Activated CD4-positive, alpha-beta memory T cell treated with anti-CD3 and anti-CD28 coated beads for 36 hours (primary cell): Measurements from ENCODE around the gene TMEM82. TPM values are rescaled to one million over a fixed set of nuclear protein-coding genes. Genes with fewer than 3 reads are reported as not detected.

ENCODE experiments used
- CTCF ChIA-PET: fragments of 350-600 bp; sonication (Branson Sonifier 250); formaldehyde crosslinking; loops from one replicate; lab custom pipeline; 2021; ENCODE audit warnings: antibody characterized with exemption, inconsistent platforms; lab: Charles Lee
- POLR2A ChIA-PET: fragments of 350-600 bp; sonication (Branson Sonifier 250); formaldehyde crosslinking; loops from one replicate; lab custom pipeline; 2021; ENCODE audit warnings: antibody characterized with exemption; lab: Charles Lee
- DNase-seq: peaks from one replicate; pipeline ENCODE4 v3.0.0-alpha.2; 2020
- H3K27ac Mint-ChIP-seq: one replicate; pipeline ENCODE4 v1.8.0; 2021; ENCODE audit warnings: mixed read lengths
- H3K27me3 Mint-ChIP-seq: one replicate; pipeline ENCODE4 v1.8.0; 2021; ENCODE audit warnings: mixed read lengths
- H3K36me3 Mint-ChIP-seq: one replicate; pipeline ENCODE4 v1.8.0; 2021; ENCODE audit warnings: mixed read lengths
- H3K4me1 Mint-ChIP-seq: one replicate; pipeline ENCODE4 v1.8.0; 2021; ENCODE audit warnings: low read depth, mixed read lengths
- H3K4me3 Mint-ChIP-seq: one replicate; pipeline ENCODE4 v1.8.0; 2021; ENCODE audit warnings: mild to moderate bottlenecking, mixed read lengths
- H3K9me3 Mint-ChIP-seq: one replicate; pipeline ENCODE4 v1.8.0; 2021; ENCODE audit warnings: mixed read lengths
- intact Hi-C: fragments of 100-400 bp; cut with micrococcal nuclease; formaldehyde crosslinking; loops from one replicate; pipeline ENCODE4 v1.15.1; 2023
- total RNA-seq, 2 experiments: library from RNA; stranded (reverse); gene quantifications; one replicate each; pipeline ENCODE4 v1.2.3, GENCODE V29; 2021

Gene TMEM82
- total RNA-seq, 2 experiments from 2014 or later, result not detected

DNA sequence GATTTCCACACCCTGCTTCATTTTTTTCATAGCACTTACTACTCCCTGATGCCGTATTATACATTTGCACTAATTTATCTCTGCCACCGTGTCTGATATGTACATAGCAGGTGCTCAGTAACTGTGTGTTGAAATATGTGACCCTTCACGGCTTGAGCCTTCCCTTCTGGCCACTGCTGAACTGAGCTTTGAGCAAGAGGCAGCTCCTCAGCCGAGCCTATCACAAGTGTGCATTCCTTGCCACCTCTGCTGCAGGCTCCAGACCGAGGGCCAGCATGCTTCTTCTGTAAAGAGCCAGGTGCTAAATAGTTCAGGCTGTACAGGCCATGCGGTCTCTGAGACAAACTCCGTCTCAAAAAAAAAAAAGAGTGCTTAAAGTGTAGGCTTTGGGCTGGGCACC, 35.5 kb upstream of the TMEM82 start:
- H3K36me3 Mint-ChIP-seq, result peaks cover 4% of the 10 kb centered on the region
- no peak overlapping the region for H3K27ac Mint-ChIP-seq
- H3K4me1 Mint-ChIP-seq, result peaks cover 13% of the 10 kb centered on the region
- ChIA-PET CTCF (interaction anchor here (0.6 to 0.7 kb wide), 2 partner anchors 128 to 377 kb away, joined by 3 to 4 read pairs; no protein-coding TSS in a partner anchor), POLR2A (no interaction called here)
- H3K27me3 Mint-ChIP-seq, result no peaks in the 10 kb centered on the region
- DNase-seq, result no peak
- intact Hi-C loops, result no loop called here
- no peak overlapping the region for H3K4me3 Mint-ChIP-seq
- H3K9me3 Mint-ChIP-seq, result no peaks in the 10 kb centered on the region

DNA sequence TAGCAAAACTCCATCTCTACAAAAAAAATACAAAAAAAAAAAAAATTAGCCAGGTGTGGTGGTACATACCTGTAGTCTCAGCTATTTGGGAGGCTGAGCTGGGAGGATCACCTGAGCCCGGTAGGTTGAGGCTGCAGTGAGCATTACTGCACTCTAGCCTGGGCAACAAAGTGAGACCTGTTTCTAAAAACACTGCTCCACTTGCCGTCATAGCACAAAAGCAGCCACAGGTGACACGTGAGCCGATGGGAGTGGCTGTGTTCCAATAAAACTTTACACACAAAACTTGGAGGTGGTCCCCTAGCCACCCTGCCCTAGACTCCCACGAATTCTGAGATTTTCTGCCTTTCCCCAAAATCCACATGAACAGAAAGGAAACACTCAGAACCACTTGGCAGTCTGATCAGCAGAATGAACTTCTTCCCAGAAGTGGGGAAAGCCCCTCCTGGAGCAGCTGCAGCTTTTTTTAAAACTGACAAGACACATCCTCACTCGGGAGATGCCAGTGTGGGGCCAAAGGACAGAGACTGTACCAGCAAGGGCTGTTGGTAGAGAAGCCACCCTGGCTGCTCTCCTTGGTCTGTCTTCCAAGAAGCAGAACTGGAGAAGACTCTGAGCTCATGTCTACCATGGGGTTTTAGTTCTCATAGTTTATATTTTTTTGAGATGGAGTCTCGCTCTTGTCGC, 34.9 kb upstream of the TMEM82 start:
- peaks cover 4% of the 10 kb centered on the region for H3K36me3 Mint-ChIP-seq
- CTCF ChIA-PET, result interaction anchor here (0.6 to 0.7 kb wide), 2 partner anchors 129 to 376 kb away, joined by 3 to 4 read pairs; no protein-coding TSS in a partner anchor

DNA sequence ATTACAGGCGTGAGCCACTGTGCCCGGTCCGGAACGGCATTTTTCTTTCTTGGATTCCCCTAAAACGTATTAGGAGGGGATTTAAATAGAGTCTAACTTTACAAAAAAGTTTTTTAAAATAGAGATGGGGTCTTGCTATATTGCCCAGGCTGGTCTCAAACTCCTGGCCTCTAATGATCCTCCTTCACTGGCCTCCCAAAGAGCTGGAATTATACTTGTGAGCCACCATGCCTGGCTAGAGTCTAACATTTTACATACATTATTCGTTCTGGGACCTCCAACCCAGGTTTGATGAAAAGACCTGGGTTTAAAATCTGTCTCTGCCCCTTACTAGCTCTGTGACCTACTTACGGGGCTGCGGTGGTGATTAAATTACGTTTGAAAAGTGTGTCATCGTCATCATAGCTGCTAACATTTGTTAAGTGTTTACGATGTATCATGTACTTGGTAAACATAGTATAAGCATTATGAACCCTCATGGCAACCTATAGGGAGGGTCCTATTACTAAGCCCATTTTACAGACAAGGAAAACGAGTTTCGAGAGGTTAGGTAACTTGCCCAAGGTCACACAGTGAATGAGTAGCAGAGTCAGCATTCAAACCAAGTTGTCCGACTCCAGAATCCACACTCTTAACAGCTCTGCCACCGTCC, 33.7 kb upstream of the TMEM82 start:
- ChIA-PET POLR2A (no interaction called here), CTCF (no interaction called here)
- no peak for DNase-seq

More for the DNA sequence above, 34.9 kb upstream of the TMEM82 start:
- Mint-ChIP-seq H3K4me1 (peaks cover 13% of the 10 kb centered on the region), H3K27me3 (no peaks in the 10 kb centered on the region), H3K9me3 (no peaks in the 10 kb centered on the region), H3K27ac (no peak overlapping the region), H3K4me3 (no peak overlapping the region)
- DNase-seq, result no peak
- intact Hi-C loops, result no loop called here
- POLR2A ChIA-PET, result no interaction called here

DNA sequence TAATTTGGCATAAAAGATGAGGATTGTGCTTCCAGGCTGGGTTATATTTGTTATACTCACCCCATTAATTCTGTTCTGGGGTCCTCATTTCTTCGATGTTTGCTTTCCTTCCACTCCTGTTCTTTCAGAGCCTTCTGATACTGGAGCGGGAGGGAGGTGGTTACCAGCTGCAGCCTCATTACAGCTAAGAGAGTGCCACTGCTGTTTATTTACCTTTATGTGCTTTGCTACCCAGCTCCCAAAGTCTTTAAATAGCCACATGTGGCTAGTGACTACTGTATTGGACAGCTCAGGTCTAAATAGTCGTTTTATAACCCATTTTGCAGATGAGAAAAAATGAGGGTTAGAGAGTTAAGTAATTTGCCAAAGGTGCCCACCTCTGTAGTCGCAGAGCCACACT, 33.1 kb upstream of the TMEM82 start:
- POLR2A ChIA-PET, result no interaction called here
- Mint-ChIP-seq H3K27me3 (no peaks in the 10 kb centered on the region), H3K4me3 (no peak overlapping the region), H3K36me3 (peaks cover 4% of the 10 kb centered on the region), H3K4me1 (peaks cover 10% of the 10 kb centered on the region), H3K27ac (no peak overlapping the region), H3K9me3 (no peaks in the 10 kb centered on the region)
- no peak for DNase-seq
- intact Hi-C loops, result no loop called here
- CTCF ChIA-PET, result no interaction called here

More for the DNA sequence above, 33.7 kb upstream of the TMEM82 start:
- no peak overlapping the region for H3K4me3 Mint-ChIP-seq
- H3K36me3 Mint-ChIP-seq, result peaks cover 4% of the 10 kb centered on the region
- no peak overlapping the region for H3K27ac Mint-ChIP-seq
- intact Hi-C loops, result no loop called here
- no peaks in the 10 kb centered on the region for H3K27me3 Mint-ChIP-seq
- peaks cover 10% of the 10 kb centered on the region for H3K4me1 Mint-ChIP-seq
- no peaks in the 10 kb centered on the region for H3K9me3 Mint-ChIP-seq

DNA sequence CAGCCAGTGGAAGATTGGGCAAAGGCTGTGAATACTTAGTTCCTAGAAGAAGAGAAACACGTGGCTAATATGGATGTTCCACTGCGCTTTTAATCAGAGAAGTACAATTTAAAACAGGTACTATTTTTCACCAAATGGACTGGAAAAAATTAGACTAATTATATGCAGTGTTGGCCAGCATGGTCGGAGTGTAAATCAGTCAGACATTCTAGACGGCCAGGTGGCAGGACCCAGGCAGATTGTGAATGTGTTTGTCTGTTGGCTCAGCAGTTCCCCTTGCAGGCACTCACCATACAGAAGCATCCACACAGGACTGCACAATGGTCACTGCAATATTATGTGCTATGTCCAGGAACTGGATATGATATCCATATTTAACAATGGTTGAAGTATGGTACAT, 30.1 kb upstream of the TMEM82 start:
- Mint-ChIP-seq H3K4me1 (peaks cover 5% of the 10 kb centered on the region), H3K9me3 (no peaks in the 10 kb centered on the region), H3K4me3 (no peak overlapping the region), H3K36me3 (no peaks in the 10 kb centered on the region), H3K27me3 (no peaks in the 10 kb centered on the region), H3K27ac (no peak overlapping the region)
- CTCF ChIA-PET, result interaction anchor here (1.6 kb wide), 1 partner anchor 103 kb away, joined by 3 read pairs; no protein-coding TSS in a partner anchor
- POLR2A ChIA-PET, result interaction anchor here (0.6 kb wide), 1 partner anchor 15 kb away, joined by 3 read pairs; no protein-coding TSS in a partner anchor
- intact Hi-C loops, result no loop called here
- DNase-seq, result no peak

DNA sequence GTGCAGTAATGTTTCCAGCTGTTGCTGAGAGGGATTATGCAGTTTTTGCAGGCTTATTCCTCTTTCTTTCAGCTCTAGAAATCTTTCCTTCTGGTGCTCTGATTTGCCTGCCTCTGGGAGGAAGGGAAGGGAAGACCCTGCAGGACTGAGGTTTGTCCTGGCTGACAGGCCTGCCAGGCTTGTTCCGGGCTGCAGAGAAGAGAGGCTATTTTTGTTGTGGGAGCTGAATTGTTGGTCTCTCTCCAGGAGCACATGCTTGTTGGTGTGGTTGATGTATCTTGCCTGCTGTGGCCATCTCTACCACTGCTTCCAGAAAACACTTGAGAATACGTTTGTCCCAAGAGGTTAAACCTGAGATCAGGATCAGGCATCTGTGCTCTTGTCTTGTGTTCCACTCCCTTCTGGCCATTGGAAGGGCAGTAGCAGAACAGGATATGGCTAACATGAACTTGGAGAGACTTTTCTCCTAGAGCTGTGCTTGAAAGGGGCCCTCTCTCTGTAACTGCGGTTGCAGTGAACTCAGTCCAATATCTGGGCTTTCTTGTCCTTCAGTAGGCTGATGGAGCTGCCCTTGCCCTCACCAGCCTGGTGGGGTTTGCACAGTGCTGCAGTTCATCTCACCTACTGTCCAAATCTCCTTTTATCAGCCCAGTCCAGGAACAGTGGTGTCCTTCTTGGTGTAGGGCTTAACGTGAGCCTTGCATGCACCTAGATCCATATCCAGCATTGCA, 27.7 kb upstream of the TMEM82 start:
- peaks cover 4% of the 10 kb centered on the region for H3K36me3 Mint-ChIP-seq
- no peak overlapping the region for H3K4me3 Mint-ChIP-seq
- POLR2A ChIA-PET, result interaction anchor here (0.8 kb wide), 1 partner anchor 96 kb away, joined by 3 read pairs; no protein-coding TSS in a partner anchor
- no peaks in the 10 kb centered on the region for H3K27me3 Mint-ChIP-seq
- intact Hi-C loops, result no loop called here
- H3K9me3 Mint-ChIP-seq, result no peaks in the 10 kb centered on the region
- H3K27ac Mint-ChIP-seq, result no peak overlapping the region
- CTCF ChIA-PET, result no interaction called here
- peaks cover 1% of the 10 kb centered on the region for H3K4me1 Mint-ChIP-seq
- DNase-seq, result no peak

DNA sequence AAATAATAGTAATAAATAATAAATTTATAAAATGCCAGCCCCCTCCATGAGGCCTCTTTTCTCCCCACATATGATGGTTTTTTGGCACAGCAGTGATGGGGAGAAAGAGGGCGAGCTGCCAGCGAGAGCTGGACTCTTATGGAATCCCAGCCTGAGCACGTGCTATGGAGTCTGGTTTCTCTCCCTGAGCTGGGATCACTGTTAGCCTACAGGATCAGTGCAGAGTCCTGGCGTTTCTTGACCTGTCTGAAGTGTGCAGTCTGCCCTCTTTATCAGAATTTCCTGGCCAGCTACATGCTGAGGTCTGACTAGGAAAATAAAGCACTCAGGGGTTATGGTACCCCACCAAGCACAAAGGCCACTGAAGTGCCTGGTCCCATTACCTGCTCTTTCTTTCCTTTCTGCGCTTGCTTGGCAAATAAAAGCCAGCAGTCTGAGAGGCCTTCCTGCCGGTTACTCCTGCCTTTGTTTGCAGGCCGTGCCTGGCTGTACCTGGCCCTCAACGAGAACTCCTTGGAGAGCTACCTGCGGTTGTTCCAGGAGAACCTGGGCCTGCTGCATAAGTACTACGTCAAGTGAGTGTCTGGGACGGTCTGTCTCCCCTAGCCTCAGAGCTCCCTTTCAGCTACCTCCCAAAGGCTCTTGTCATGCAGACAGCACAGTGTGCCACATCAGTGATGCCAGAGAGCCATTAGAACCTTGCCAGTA, 24.7 kb upstream of the TMEM82 start:
- Mint-ChIP-seq H3K4me3 (no peak overlapping the region), H3K27ac (no peak overlapping the region), H3K27me3 (no peaks in the 10 kb centered on the region), H3K4me1 (peaks cover 1% of the 10 kb centered on the region), H3K36me3 (peaks cover 9% of the 10 kb centered on the region), H3K9me3 (no peaks in the 10 kb centered on the region)
- ChIA-PET CTCF (no interaction called here), POLR2A (no interaction called here)
- no peak for DNase-seq
- intact Hi-C loops, result no loop called here

DNA sequence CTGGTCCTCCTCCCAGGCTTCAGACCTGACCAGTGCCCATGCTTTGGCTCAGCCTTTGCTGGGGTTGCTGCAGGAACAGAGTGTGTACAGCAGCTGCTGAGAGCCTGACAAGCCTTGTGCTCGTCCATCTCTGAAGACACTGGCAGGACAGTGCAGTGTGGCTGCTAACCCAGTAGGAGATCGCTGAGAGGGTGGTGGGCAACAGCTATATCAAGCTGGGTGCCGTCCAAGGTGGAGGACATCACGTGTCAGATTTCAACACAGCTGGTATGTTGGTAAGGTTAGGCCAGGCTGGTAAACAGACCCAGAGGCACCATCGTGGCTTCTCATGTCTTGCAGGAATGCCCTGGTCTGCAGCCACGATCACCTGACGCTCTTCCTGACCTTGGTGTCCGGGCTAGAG, 24.1 kb upstream of the TMEM82 start:
- ChIA-PET CTCF (no interaction called here), POLR2A (no interaction called here)
- H3K4me1 Mint-ChIP-seq, result peaks cover 1% of the 10 kb centered on the region
- H3K4me3 Mint-ChIP-seq, result no peak overlapping the region
- peaks cover 9% of the 10 kb centered on the region for H3K36me3 Mint-ChIP-seq
- H3K27ac Mint-ChIP-seq, result no peak overlapping the region
- no peaks in the 10 kb centered on the region for H3K27me3 Mint-ChIP-seq
- no peak for DNase-seq
- H3K9me3 Mint-ChIP-seq, result no peaks in the 10 kb centered on the region
- intact Hi-C loops, result no loop called here

DNA sequence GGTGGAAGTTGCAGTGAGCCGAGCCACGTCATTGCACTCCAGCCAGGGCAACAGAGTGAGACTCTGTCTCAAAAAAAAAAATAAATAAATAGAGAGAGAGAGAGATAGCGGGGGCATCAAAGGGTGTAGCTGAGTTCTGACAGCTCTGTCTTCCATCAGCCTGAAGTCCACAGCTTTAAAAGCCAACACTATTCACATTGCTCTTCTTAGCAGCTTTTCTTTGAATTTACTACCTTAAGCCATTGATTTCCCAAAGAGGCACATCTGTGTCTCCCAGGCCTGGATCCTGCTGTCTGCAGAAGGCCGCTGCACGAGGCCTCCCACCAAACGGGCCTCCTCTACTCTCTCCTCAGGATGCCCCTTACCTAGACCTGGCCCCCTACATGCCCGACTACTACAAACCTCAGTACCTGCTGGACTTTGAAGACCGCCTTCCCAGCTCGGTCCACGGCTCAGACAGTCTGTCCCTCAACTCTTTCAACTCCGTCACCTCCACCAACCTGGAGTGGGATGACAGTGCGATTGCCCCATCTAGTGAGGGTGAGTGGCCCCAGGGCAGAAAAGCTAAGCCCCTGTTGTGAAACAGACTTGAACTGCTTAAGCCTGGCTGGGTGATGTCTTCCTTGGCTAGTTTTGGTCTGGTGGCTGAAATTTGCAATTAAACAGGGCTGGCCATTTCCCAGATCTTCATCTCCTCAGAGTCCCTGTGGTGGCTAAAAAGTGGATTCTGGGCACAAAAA, 22.7 kb upstream of the TMEM82 start:
- Mint-ChIP-seq H3K4me3 (no peak overlapping the region), H3K4me1 (peaks cover under 1% of the 10 kb centered on the region), H3K27me3 (no peaks in the 10 kb centered on the region), H3K9me3 (no peaks in the 10 kb centered on the region), H3K36me3 (peaks cover 9% of the 10 kb centered on the region), H3K27ac (no peak overlapping the region)
- no peak for DNase-seq
- CTCF ChIA-PET, result interaction anchor here (0.6 kb wide), 1 partner anchor 64 kb away, joined by 3 read pairs; no protein-coding TSS in a partner anchor
- POLR2A ChIA-PET, result no interaction called here
- intact Hi-C loops, result no loop called here

DNA sequence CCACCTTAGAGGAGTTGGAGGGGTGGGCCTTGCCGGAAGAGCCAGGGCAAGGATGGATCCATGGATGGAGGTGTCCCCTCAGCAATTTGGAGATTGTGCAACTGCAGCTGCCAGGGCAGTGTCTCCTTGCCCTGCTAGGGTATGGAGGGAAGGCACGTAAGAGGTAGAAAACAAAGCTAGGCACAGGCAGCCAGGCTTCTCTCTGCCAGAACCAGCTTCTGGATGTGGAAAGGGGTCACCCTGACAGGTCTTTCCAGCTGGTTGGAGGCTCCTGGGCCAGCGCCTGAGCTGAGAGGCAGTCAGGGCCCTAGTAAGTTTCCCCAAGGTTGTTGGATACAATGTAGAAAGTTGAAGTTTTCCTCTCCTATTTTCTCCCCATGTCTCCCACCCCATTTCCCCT, 21.4 kb upstream of the TMEM82 start:
- POLR2A ChIA-PET, result interaction anchor here (0.6 kb wide), 1 partner anchor 557 kb away, joined by 3 read pairs; no protein-coding TSS in a partner anchor
- H3K36me3 Mint-ChIP-seq, result peaks cover 9% of the 10 kb centered on the region
- CTCF ChIA-PET, result interaction anchor here (0.8 kb wide), 1 partner anchor 21 kb away, joined by 3 read pairs; no protein-coding TSS in a partner anchor
- intact Hi-C loops, result no loop called here
- no peak overlapping the region for H3K4me3 Mint-ChIP-seq
- H3K27me3 Mint-ChIP-seq, result no peaks in the 10 kb centered on the region
- no peak overlapping the region for H3K27ac Mint-ChIP-seq
- no peaks in the 10 kb centered on the region for H3K4me1 Mint-ChIP-seq
- no peak for DNase-seq
- no peaks in the 10 kb centered on the region for H3K9me3 Mint-ChIP-seq

DNA sequence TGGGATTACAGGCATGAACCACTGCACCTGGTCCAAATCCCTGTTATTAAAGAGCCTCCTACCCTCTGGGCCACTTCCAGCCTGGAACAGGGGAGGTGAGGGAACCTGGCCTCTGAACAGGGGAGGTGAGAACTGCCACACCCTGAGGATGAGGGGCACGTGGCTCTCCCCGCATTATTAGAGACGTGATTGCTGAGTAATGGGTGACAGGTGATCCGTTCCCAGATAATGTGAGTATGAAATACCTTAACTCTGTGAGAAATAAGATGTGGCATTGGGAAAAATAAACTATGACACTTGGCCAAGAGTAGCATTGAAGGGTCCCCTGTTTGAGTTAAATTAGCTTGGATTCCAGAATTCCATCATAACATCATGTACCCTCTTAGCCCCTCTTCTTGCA, 19.9 kb upstream of the TMEM82 start:
- no peak overlapping the region for H3K27ac Mint-ChIP-seq
- H3K36me3 Mint-ChIP-seq, result peaks cover 13% of the 10 kb centered on the region
- intact Hi-C loops, result no loop called here
- no peaks in the 10 kb centered on the region for H3K27me3 Mint-ChIP-seq
- no peaks in the 10 kb centered on the region for H3K4me1 Mint-ChIP-seq
- H3K4me3 Mint-ChIP-seq, result no peak overlapping the region
- no peak for DNase-seq
- no peaks in the 10 kb centered on the region for H3K9me3 Mint-ChIP-seq
- POLR2A ChIA-PET, result no interaction called here
- CTCF ChIA-PET, result interaction anchor here (1.2 kb wide), 1 partner anchor 70 kb away, joined by 3 read pairs; no protein-coding TSS in a partner anchor
